HG03139 (cell line): Measurements from ENCODE around the gene GLIS2.

Experiments used
- ATAC-seq: cut with Tn5 transposase; IDR thresholded peaks from one replicate; pipeline ENCODE4 v1.9.1; 2021; ENCODE audit not compliant: unreplicated experiment

Gene GLIS2

DNA sequence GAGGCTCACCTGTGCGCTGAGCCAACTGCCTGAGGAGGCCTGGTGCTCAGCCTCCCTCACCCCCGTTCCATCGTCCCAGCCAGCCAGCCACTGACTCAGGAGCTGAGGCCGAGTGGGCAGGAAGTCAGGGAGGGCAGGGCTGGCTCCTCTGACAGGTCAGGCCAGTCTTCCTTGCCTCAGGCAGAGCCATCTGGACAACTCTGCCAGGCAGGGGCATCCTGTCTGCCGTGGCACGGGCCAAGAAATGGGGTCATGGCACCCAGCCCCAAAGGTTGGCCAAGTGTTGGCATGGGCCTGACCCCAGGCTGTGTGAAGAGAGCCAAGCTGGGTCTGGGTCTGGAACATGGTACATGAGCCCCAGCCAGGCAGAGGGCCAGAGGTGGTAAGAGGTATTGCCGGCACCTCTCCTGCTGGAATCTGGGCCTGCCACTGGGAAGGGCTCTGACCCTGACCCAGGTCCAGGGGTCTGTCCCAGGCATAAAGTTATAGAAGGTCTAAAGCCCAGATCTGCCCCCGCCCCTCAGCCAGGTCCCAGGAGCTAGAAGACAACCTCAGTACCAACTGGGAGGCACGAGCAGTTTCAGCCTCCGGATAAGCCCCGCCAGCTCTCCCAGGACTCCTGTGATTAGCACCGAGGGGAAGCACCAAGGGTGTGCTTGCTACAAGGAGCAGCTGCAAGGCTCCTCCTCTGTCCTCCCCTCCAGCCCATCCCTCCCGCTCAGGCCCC is 53.3 kb downstream of the GLIS2 start:
- ATAC-seq, result no peak

DNA sequence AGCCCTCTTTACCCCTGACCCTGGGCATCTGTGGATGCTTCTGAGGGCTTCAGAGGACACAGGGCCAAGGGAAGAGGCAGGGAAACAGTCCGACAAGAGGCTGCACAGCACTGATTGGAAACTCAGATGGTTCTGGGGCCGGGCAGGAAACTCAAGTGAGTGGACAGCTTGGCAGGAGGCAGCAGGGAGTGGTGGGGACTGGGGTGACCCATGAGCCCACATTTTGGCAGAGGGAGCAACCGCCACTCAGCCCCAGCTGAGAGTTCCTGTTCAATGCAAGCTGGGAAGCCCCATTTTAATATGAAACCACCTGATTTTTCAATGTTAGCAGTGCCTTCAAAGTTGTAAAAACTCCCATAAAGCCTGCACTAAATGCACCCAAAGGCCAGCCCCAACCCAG is 54.3 kb downstream of the GLIS2 start:
- ATAC-seq, result no peak

DNA sequence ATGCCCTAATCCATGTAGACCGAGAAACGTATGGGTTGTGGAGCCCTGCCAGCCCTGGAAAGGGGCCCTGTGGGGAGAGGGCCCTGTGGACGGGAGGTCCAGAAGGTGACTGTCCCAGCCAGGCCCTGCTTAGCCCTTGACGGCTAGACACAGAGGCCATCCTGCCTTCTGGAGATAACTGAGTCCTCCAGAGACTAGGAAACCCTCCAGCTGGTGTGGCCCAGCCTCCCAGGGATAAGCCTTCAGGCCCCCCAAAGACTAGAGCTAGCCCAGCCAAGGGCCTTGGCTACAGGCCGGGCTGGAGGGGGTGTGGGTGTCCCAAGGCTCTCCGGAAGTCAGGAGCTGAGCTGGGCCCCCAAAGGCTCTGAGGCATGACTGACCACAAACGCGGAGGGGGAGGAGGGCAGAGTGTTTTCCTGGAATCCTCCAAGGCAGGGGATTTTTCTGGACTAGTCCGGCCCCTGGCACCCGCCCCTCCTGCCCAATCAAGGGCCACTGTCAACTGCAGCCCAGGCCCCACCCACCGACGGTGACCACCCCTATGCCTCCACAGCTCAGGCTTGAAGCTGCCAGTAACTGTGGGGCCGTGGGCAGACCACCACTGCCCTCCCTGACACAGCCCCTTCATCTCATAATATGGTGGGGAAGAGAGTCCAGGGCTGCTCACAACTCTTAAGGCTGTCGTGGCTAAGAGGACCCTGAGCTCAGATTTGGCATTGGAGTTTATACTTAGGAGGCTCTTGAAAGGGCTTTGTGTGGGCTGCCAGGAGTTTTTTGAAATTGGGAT is 54.9 kb downstream of the GLIS2 start:
- no peak for ATAC-seq

DNA sequence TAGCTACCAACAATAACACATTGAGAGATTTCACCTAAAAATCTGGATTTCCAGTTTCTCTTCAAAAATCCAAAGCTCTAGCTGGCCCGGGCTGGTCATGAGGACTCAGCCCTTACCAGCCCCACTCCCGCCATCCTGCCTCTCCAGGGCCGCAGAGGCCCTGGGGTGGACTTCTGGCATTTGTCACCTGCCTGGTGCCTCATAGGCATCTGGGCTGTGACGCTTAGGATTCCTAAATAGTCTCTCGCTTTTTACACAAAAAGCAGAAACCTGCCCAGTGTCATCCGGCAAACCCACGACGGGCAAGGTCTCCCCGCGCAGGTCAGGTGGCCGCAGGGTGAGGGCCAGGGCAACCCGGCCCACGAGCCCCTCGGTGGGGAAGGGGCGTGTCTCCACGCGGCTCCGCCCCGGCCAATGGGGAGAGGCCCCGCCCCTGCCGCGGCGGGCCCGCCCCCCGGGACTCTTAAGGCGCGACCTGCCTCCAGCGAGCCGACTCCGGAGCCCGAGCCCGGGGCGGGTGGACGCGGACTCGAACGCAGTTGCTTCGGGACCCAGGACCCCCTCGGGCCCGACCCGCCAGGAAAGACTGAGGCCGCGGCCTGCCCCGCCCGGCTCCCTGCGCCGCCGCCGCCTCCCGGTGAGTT is 55.6 kb downstream of the GLIS2 start, which contains the start of gene VASN:
TSS of gene VASN (plus strand) at position 492 of the 644 bp plus-strand sequence. CDS start 9,030 bp downstream, outside the sequence.
- ATAC-seq, result no peak

DNA sequence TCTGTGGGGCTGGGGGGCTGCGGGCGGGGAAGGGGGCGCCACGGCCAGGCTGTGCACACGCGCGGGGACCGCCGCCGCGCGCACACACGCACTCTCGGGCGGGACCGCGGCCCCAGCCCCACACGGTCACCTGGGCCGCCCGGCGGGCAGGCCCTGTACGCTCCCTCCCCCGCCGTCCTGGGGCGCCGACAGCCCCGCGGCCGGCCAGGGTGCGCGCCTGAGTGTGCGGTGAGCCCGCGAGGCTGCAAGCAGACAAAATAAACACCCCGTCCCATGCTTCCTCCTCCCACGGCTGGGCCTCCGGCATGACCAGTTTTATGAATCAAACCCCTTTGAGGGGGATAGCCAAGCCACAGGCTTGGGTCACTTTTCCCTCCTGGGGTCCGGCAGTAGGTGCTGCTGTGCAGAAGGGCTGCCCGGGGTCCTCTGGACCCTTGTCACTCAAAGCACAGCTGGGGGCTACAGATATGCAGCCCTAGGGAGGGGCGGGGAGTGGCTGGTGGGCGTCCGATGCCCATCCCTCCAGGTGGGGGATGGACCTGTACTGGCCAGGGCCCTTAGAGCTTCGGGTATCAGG is 56.2 kb downstream of the GLIS2 start:
- no peak for ATAC-seq

DNA sequence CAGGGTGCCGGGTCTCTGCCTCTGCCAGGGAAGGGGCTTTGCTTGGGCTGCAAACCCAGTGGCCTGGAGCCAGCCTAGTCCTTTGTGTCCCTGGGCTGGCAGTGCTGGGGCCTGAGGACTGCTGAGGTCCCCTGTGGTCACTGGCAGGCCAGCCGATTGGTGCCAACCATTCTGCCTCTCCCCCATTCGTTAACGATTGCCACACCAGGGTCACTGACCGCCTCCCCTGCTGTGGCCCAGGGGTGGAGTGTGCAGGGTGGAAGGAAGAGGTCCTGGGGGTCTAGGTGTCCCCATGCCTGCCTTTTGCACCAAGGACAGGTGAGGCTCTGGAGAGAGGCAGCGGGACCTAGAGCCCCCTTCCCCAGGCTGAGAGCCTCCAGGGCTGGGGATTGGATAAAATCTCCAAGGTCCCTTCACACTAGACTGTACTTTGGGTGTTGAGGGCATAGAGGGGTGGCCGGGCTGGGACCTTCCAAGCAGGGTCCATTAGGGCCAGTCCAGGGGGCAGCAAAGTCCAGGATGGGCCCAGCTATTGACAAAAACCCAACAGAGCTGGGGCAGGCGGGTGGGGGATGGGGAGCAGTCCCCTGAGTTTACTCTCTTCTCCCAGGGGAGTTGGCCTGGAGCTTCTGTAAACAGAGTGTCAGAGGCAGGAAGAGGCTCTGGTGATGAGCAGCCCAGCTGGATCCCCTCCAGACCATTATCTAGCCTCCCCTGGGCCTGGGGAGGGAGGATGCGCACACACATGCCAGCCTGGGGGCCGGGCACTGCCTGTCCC is 56.9 kb downstream of the GLIS2 start:
- no peak for ATAC-seq

DNA sequence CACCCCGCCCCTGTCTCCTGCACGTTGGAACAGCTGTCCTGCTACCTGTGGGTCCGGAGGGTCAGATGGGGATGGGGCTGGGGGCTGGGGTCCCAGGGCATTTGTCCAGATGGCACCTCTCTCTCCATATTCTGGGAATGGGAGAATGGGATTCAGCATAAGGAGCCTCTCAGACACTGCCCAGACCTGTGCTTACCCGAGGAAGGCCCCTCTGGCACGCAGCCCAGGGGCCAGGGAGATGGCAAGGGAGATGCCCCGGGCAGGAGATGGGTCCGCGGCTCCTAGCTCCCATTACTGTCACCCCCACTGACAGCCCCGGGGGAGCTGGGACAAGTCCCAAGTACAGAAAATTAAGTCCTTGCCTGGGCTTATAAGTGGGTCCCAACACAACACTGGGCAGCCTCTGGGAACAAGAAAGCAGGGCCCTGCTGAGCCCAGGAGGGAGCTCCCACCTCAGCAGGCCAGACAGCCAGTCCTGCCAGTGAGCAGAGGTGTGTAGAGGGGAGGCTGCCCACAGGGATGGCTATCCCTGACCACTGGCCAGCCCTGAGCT is 57.6 kb downstream of the GLIS2 start:
- ATAC-seq, result no peak

DNA sequence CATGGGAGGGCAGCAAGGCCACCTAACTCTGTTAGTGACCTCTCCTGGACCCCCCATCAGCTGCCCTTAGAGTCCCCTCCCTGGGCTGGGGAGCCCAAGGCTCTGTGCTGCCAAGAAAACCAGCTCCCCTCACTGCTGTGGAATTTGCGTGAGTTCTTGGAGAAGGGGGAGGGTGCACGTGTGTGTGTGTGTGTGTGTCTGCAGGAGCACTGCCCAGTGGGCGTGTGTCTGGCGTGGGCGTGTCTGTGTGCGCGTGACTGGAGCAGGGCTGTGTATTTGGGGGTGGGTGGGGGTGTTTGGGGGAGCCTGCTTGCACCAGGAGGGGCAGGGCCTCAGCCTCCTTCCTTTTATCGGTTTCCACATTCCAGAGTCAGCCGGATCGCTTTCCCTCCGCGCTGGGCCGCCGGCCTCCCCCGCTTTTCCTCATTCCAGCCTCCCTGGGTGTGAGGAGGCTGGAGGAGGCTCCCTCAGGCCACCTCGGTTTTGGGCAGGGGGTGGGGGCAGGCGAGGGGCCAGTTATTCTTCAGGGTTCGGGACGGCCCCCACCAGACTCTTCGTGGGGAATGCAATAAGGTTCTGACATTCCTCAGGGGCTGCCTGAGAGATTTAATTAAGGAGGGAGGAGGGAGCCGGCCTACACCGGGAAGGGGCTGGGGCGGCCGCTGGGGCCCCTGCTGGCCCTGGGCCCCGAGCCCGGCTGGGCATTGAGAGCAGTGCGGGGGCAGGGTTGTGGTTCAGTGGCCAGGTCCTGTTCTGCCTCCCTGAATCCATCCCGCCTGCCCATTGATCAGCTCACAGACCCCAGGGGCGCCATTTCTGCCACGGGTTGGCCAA is 58.3 kb downstream of the GLIS2 start:
- no peak for ATAC-seq

DNA sequence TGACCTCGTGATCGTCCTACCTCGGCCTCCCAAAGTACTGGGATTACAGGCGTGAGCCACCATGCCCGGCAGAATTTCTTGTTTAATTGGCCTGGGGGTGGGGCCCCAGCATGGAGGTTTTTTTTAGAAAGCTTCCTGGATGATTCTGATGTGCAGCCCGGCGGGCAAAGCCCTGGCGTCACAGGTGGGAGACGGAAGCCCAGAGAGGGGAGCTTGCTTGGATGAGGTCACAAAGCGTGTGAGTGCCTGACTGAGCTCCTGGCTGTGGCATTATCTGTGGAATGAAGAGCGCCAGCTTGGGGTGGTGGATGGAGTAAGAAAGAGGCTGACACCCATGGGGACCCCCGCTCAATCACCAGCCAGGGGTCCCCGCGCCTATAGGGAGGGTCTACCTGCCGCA is 59.9 kb downstream of the GLIS2 start:
- no peak for ATAC-seq

DNA sequence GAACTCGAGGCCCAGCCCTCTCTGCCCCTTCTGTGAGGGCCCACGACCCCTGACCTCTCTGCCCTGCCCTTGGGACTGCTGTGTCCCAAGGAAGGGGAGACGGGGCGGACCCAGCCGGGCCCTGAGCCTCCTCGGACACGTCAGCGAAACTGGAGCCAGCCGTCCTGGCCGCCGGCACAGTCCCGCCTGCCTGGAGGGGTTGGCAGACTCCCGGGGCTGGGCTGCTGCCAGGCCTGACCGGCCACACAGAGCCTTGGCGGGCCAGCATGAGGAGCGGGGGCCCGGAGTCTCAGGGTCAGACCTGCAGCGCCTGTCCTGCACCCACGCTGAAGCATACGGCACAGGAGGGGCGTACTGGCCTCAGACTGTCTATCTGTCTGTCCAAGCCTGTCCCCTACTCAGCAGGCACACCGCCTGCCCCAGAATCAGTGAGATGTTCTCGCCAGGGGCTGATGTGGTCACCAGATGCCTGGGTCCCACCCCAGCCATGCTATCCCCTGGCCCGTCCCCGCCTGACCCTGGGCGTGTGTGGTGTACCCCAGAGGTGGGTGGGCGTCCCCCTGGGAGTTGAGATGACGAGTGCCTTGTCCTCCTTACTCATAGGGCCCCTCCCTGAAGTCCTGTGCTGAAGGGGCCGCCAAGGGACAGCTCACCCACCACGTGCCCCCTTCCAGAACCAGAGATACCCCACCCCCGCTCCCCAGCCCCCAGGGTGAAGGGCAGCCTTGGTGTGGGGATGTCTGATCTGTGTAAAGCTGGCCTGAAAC is 60.4 kb downstream of the GLIS2 start:
- ATAC-seq, result no peak

DNA sequence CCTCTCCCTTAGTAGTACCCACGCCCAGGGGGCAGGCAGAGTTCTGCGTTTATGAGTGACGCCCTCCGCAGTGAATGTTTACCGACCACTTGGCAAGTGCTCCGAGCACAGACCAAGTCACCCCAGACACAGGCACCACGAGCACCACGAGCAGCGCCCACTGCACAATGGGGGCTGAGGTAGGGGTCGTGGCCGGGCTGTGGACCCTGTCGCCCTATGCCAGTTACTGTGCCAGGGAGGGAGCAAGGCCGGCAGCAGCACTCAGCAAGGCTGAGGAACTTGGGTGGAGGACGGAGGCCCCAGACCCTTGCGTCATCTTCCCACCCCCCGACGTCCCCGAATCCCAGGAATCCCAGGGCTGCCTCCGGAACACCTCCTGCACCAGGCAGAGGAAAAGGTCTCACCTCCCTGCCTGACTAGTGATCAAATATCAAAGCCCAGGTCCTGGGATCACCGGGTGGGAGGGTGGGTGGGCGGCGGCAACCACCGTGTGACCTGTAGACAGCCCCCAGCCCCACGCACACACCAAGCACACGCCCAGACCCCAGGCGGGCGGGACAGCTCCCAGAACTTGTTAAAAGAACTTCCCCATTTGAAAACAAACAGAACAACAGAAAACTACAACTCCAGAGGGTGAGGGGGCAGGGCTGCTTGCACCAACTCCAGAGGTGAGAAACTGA is 61.2 kb downstream of the GLIS2 start:
- ATAC-seq, result no peak

DNA sequence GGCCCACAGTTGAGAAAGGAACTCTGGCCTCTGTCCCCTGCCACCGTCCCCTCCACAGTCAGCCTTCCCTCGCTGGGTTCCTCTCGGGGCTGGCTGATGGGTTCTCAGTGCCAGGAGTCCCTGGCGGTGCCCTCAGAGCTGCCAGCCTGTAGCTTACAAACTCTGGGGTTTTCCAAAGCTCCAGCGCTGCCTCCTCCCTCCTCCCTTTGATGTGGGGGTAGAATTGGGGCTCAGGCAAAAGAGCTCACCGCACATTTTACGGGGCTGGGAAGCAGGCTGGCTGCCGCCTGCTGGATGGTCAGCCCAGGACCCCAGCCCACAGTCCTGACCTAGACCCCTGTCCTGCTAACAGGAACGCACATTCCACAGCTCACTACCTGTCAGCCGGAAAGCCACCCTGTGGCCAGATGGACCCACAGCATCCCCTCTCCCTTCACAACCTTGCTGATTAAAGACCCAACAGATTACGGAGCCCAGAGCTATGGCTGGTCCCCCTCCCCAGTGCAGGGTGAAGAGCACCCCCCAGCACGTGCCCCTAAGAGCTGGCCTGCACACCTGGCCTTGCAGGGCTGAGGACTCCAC is 61.8 kb downstream of the GLIS2 start:
- no peak for ATAC-seq

DNA sequence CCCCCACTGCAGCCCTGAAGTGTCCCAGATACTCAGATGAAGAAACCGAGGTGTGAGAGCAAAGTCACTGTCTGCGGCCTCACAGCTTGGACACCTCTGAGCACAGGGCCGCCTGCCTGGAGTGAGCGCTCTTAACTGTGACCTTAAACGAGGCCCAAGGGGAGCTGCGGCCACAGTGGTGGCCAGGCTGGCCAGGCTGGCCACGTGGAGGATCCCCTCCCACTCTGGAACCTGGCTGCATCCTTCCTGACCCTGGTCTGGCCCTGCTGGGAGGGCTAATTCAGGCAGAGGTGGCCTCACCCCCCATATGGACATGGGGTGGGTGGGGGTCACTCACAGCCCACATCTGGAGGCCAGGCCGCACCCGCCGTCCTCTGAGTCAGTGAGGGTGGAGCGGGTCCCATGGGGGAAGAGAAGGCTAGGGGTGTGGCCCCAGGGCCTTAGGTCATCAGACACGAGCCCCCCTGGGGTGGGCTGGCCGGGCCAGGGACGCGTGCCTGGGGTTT is 62.3 kb downstream of the GLIS2 start:
- no peak for ATAC-seq

DNA sequence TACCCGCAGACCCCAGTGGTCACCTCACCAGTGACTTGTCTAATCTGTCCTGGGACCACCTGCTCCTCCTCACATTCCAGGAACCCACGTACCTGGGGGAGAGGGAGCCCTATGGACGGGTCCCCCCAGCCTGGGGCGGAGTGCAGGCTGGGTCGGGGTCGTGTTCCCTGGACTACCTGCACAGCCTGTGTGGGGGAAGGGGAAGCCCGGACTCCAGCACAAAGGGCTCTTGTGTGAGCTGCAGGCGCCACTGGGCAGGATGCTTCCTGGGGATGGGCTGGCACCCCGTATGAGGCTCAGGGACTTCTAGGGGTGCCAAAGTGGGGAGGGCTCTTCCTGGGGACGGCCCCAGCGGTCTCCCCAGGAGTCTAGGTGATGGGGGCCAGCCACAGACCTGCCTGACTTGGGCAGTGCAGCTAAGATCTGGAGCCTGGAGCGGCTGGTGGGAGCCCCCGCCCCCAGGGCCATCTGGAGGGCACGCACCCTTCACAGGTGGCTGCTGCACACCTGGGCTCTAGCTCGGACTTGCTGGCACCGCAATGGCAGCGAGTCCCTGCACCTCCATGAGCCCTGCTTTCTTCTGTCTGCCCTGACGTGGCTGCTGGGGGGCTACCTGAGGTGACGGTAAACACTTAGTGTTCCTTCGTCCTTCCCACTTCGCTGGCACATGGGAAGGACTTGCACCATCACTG is 63.3 kb downstream of the GLIS2 start:
- ATAC-seq, result no peak

DNA sequence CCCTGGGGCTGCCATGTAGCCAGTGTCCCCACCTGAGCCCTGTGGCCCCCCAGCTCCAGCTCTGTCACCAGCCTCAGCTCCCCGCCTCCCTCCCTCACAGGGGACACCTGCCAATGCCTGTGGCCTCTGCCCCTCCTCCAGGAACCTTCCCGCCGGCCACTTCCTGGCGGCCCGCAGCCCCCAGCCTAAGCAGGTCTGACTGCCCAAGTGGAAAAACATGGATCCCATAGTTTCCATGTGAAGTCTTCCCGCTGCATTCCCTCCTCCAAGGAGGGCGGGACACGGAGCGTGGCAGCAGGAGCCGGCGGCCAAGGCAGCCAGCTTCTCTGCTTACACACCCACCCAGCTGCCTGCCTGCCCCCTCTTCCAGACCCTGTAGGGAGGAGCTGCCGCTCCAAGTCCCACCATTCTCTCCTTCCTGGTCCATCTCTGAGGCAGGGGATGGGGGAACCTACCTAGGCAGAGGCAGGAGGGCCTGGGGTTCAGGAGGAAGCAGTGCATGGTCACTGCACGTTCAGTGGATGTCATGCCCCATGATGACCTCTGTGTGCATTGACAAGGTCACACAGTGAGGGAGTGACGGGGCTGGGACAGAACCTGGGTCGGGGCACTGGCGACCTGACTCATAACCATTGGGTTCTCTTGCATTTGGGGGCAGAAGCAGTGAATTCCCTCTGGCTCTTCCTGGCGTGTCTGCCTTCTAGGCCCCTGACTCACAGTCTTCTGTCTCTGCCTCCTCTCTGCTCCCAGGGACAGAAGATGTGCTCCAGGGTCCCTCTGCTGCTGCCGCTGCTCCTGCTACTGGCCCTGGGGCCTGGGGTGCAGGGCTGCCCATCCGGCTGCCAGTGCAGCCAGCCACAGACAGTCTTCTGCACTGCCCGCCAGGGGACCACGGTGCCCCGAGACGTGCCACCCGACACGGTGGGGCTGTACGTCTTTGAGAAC is 64.5 kb downstream of the GLIS2 start:
- no peak for ATAC-seq
